ENCODE data around the gene CPEB3. TPM values are rescaled to one million over a fixed set of nuclear protein-coding genes. Genes with fewer than 3 reads are reported as not detected.

The CPEB3 gene
- total RNA-seq, 1 donor: 0.99 TPM

DNA sequence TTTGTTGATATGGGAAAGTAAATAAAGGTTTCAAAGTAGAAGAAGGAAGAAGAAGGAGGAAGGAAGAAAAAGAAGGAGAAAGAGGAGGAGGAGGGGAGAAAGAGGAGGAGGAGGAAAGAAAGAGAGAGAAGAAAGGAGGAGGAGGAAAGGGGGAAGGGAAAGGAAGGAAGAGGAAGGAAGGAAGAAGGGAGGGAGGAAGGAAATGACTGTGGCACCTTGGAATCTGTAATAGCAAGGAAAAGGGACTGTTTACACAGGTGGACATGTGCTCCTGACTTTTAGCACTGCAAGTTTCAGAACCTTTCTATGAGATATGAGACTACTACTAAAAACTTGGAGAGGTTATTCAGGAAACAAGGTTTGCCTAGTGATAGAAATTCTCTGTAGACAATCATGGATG lies 214.2 kb downstream of the CPEB3 start:
- no peak overlapping the region for H3K4me3 ChIP-seq (ENCODE audit: low read depth, low read length)
- no peak for DNase-seq (ENCODE audit: low read depth)
- TF ChIP-seq, protein P1, sequence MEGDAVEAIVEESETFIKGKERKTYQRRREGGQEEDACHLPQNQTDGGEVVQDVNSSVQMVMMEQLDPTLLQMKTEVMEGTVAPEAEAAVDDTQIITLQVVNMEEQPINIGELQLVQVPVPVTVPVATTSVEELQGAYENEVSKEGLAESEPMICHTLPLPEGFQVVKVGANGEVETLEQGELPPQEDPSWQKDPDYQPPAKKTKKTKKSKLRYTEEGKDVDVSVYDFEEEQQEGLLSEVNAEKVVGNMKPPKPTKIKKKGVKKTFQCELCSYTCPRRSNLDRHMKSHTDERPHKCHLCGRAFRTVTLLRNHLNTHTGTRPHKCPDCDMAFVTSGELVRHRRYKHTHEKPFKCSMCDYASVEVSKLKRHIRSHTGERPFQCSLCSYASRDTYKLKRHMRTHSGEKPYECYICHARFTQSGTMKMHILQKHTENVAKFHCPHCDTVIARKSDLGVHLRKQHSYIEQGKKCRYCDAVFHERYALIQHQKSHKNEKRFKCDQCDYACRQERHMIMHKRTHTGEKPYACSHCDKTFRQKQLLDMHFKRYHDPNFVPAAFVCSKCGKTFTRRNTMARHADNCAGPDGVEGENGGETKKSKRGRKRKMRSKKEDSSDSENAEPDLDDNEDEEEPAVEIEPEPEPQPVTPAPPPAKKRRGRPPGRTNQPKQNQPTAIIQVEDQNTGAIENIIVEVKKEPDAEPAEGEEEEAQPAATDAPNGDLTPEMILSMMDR (IDR thresholded peaks at IDR 0.05; ENCODE audit: insufficient read depth, low read length): no peak

- TF ChIP-seq, protein P1 (IDR thresholded peaks at IDR 0.05; ENCODE audit: insufficient read depth, low read length): no peak
- no peak for DNase-seq (ENCODE audit: low read depth)
- H3K4me3 ChIP-seq (ENCODE audit: low read depth, low read length): no peak overlapping the region
Measured at GRCh38 chr10:92075829-92076228, 215.0 kb downstream of the CPEB3 start.

DNA sequence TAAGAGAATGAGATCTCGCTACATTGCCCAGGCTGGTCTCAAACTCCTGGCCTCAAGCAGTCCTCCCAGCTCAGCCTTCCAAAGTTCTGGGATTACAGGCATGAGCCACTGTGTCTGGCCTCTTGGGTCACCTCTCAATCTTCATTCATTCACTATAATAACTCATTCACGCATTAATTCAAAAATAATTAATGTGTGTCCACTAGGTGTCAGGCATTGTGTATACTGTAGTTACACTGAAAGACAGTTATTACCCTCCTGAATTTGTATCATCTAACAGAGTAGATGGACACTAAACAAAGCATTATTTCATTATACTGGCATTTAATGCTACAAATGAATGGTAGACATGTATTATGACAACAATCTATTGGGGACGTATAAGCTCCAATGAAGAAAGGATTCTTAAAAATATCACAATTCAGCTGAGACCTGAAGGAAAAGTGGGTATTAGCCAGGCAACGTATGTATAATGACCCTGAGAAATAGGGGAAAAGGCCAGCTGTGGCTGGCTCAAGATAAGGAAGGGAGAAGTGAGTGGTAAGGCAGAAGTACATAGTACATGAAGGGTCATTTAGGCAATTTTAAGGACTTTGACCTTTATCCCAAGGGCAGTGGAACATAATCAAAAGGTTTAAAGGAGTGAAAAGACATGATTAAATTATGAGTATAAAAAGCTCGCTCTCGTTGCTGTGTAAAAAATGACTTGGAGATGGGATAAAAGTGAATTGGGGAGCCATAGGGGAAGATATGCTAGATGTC lies 216.6 kb downstream of the CPEB3 start:
- TF ChIP-seq, protein P1 (IDR thresholded peaks at IDR 0.05; ENCODE audit: insufficient read depth, low read length): no peak
- H3K4me3 ChIP-seq (ENCODE audit: low read depth, low read length): no peak overlapping the region
- DNase-seq (ENCODE audit: low read depth): peak; percentile 15

GRCh38 chr10:92068900-92069299 lies 222.0 kb downstream of the CPEB3 start:
- TF ChIP-seq, protein P1 (IDR thresholded peaks at IDR 0.05; ENCODE audit: insufficient read depth, low read length): no peak
- DNase-seq (ENCODE audit: low read depth): peak; percentile 16
- H3K4me3 ChIP-seq (ENCODE audit: low read depth, low read length): no peak overlapping the region

- H3K4me3 ChIP-seq (ENCODE audit: low read depth, low read length): no peak overlapping the region
- no peak for DNase-seq (ENCODE audit: low read depth)
- TF ChIP-seq, protein P1 (IDR thresholded peaks at IDR 0.05; ENCODE audit: insufficient read depth, low read length): no peak
Measured at GRCh38 chr10:92066386-92066785, 224.5 kb downstream of the CPEB3 start.

GRCh38 chr10:92064506-92064905 lies 226.4 kb downstream of the CPEB3 start:
- no peak for DNase-seq (ENCODE audit: low read depth)
- H3K4me3 ChIP-seq (ENCODE audit: low read depth, low read length): no peak overlapping the region
- TF ChIP-seq, protein P1 (IDR thresholded peaks at IDR 0.05; ENCODE audit: insufficient read depth, low read length): no peak

- TF ChIP-seq, protein P1 (IDR thresholded peaks at IDR 0.05; ENCODE audit: insufficient read depth, low read length): no peak
- H3K4me3 ChIP-seq (ENCODE audit: low read depth, low read length): no peak overlapping the region
- no peak for DNase-seq (ENCODE audit: low read depth)
Measured at GRCh38 chr10:92062273-92062672, 228.6 kb downstream of the CPEB3 start.
